Testis (tissue), 2 donors: ENCODE results near the gene PLCL2.

Experiments
- POLR2A ChIP-seq: fragments of 450-650 bp; IDR thresholded peaks from one replicate; pipeline ENCODE4 v1.6.1; 2017; ENCODE audit warnings: antibody characterized with exemption, mild to moderate bottlenecking, moderate library complexity
- TF ChIP-seq, protein P1 (sequence below), 3 experiments: fragments of 450-650 bp in 2 of 3; fragments of 200-600 bp in 1 of 3; sonication (generic) in 1 of 3; IDR thresholded peaks; one replicate each; pipeline ENCODE4 v1.5.1; 2016 to 2019; ENCODE audit warnings: antibody characterized with exemption in 3 of 3, mild to moderate bottlenecking in 2 of 3, moderate library complexity in 1 of 3

DNA sequence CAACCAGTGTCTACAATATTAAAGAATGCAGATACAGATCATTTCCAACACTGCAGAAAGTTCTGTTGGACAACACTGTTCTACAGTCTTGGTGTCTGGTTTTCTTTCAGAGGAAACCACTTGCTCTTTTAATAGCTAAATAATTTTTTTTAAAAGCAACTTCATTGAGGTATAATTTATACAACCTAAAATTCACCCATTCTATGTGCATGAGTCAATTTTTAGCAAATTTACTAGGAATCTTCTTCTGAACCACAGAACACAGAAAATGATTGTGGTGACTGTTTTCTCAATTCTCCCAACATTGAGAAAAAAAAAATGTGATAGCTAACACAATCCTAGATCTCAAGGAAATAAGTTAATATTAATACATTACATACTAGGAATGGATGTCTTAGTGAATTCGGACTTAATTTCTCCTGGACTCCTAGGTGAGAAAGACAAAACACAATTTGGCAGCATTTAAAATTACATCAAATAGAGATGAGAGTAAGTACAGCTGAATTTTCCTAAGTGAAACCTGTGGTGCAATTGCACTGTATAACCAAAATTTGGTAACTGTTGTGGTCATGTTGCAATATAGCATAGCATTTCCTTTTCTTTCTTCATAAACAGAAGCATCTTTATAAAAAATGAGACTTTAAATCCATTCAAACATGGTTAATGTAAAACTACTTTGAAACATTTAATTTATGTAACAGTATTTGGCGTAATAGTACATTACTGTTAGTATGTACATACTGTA, 15.3 kb upstream of the PLCL2 start:
- TF ChIP-seq POLR2A, result no peak
- TF ChIP-seq, protein P1, sequence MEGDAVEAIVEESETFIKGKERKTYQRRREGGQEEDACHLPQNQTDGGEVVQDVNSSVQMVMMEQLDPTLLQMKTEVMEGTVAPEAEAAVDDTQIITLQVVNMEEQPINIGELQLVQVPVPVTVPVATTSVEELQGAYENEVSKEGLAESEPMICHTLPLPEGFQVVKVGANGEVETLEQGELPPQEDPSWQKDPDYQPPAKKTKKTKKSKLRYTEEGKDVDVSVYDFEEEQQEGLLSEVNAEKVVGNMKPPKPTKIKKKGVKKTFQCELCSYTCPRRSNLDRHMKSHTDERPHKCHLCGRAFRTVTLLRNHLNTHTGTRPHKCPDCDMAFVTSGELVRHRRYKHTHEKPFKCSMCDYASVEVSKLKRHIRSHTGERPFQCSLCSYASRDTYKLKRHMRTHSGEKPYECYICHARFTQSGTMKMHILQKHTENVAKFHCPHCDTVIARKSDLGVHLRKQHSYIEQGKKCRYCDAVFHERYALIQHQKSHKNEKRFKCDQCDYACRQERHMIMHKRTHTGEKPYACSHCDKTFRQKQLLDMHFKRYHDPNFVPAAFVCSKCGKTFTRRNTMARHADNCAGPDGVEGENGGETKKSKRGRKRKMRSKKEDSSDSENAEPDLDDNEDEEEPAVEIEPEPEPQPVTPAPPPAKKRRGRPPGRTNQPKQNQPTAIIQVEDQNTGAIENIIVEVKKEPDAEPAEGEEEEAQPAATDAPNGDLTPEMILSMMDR (IDR thresholded peaks at IDR 0.05), result no peak
